DND-41 (cell line): ENCODE measurements around the gene L3MBTL3.

Source experiments
- EZH2 ChIP-seq: IDR thresholded peaks from 3 replicates; pipeline ENCODE4 v1.6.1; 2012; ENCODE audit warnings: borderline replicate concordance, low read depth, mild to moderate bottlenecking, moderate library complexity, low read length, inconsistent platforms; ENCODE audit not compliant: severe bottlenecking
- TF ChIP-seq, protein P1 (sequence below): IDR thresholded peaks from 2 replicates; pipeline ENCODE4 v1.5.1; 2012; ENCODE audit warnings: borderline replicate concordance, low read length, moderate library complexity, mild to moderate bottlenecking; ENCODE audit not compliant: poor library complexity, severe bottlenecking; ENCODE audit errors: extremely low read depth

DNA sequence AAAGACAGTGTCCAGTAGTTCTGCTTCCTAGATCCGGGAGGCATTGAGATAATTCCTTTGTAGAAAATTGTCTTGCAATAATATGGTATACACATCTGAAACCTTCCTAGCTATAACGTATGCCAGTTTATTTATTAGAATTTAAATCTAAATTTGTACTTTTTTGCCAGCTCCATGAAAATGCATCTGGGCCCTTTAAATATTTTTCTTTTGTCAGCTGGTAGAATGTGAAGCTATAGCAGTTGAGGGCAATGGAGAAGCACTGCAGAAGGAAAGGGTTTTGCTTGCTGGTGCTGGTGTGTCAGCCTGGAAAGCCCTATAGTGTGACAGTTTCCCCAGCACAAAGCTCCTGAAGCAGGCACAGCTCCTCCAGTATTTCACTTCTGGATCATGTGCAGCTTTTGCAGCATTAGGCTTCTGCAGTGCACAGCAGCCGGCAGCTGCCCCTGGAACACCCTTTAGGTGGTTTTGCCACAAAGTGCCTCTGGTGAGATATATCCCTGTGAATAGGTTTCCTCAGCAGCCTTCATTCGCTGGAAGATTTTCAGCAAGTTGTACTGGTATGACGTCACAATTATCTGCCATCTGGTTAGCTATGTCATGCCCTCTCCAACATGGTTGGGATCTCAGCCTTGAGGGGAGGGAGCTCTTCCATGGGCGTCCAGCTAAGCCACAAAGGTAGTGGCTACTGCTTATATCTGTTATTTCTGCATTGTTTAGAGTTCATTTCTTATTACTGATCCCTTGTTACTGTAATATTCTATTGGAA is 40.0 kb upstream of the L3MBTL3 start:
- TF ChIP-seq, protein P1, sequence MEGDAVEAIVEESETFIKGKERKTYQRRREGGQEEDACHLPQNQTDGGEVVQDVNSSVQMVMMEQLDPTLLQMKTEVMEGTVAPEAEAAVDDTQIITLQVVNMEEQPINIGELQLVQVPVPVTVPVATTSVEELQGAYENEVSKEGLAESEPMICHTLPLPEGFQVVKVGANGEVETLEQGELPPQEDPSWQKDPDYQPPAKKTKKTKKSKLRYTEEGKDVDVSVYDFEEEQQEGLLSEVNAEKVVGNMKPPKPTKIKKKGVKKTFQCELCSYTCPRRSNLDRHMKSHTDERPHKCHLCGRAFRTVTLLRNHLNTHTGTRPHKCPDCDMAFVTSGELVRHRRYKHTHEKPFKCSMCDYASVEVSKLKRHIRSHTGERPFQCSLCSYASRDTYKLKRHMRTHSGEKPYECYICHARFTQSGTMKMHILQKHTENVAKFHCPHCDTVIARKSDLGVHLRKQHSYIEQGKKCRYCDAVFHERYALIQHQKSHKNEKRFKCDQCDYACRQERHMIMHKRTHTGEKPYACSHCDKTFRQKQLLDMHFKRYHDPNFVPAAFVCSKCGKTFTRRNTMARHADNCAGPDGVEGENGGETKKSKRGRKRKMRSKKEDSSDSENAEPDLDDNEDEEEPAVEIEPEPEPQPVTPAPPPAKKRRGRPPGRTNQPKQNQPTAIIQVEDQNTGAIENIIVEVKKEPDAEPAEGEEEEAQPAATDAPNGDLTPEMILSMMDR, result no peak
- no peak for TF ChIP-seq EZH2
